Measurements from ENCODE around the gene KANSL1.

DNA sequence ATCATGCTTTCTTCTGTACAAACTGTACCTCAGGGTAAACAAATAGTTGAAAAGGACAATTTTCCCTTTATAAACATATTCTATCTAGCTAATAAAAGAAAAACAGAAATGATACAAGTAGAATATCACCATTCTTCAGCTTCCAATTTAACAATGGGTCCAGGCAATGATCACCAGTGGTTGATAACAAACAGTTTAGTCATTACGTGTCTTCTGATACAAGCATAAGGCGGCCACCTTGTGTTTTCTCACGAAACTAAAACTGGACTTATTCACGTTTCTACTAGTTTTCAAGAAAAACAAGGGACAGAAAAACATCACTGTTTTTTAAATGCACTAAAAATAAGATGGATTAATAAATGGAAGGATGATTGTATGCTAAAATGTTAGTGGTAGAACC lies 135.9 kb downstream of the KANSL1 start:
- TF ChIP-seq POLR2A (IDR thresholded peaks at IDR 0.05; ENCODE audit: extremely low read depth, insufficient read length) (no peak), CTCF (IDR thresholded peaks at IDR 0.05; ENCODE audit: low read depth, low read length) (no peak), MAX (IDR thresholded peaks at IDR 0.05; ENCODE audit: low read depth, low read length) (no peak), MYC (IDR thresholded peaks at IDR 0.05; ENCODE audit: low read depth, low read length) (no peak)

All from NB4 (cell line).